Rectal smooth muscle tissue (tissue), 1 donor: ENCODE results near the gene CSHL1.

Experiments
- H3K27ac ChIP-seq: one replicate; pipeline ENCODE4 v1.7.0; 2013; ENCODE audit warnings: low read depth, low read length, inconsistent platforms
- H3K27me3 ChIP-seq: one replicate; pipeline ENCODE4 v1.7.0; 2013; ENCODE audit warnings: low read length; ENCODE audit not compliant: control insufficient read depth, insufficient read depth
- H3K36me3 ChIP-seq: one replicate; pipeline ENCODE4 v1.7.0; 2013; ENCODE audit warnings: low read length; ENCODE audit not compliant: control insufficient read depth, insufficient read depth
- H3K4me1 ChIP-seq: one replicate; pipeline ENCODE4 v1.7.0; 2013; ENCODE audit warnings: low read length; ENCODE audit not compliant: control insufficient read depth, insufficient read depth
- H3K4me3 ChIP-seq: one replicate; pipeline ENCODE4 v1.7.0; 2013; ENCODE audit warnings: low read length
- H3K9ac ChIP-seq: one replicate; pipeline ENCODE4 v1.7.0; 2013; ENCODE audit warnings: low read length

CSHL1 gene

DNA sequence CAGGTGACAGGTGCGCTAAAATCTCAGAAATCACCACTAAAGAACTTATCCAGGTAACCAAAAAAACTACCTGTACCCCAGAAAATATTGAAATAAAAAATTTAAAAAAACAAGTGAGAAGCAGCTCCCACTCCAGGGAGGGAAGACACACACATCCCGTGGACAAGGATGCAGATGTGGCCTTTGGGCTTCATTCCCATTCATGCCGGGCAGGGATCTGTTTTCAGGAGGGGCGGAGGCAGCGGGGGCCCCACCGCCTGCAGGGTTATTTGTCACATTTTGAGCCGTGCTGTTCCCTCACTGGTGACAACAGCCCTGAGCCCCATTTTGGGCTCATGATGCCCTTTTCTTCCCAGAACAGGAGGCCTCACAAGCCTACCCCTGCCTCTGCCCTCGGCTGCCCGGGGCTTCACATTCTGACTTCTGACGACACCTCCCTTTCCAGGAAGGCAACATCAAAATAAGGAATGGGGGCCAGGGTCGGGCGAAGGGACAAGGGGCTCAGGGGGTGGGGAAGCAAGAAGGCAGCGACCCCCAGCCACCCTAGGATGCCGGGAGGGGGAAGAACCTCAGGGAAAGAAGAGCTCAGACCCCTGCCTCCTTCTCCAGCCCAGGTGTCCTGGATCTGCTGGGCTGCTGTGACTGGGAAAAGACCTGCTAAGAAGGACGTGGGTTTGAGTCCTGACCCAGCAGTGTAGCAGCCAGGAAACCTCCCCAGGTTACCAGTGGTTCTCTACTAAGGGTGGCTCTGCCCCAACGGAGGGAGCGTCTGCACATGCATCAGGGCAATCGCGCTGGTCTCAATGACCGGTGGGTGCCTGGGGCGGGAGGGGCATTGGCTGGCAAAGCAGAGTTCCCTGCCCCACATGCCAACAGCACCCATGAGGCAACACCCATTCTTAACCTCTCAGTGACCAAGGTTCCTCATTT, 23.4 kb upstream of the CSHL1 start:
- Histone ChIP-seq H3K4me3 (no peak overlapping the region), H3K9ac (no peak overlapping the region), H3K4me1 (no peaks in the 10 kb centered on the region), H3K36me3 (no peaks in the 10 kb centered on the region), H3K27ac (no peak overlapping the region), H3K27me3 (no peaks in the 10 kb centered on the region)

GRCh38 chr17:63933598-63933997, 22.5 kb upstream of the CSHL1 start:
- Histone ChIP-seq H3K4me3 (no peak overlapping the region), H3K27ac (no peak overlapping the region), H3K36me3 (no peaks in the 10 kb centered on the region), H3K4me1 (no peaks in the 10 kb centered on the region), H3K27me3 (no peaks in the 10 kb centered on the region), H3K9ac (no peak overlapping the region)

DNA sequence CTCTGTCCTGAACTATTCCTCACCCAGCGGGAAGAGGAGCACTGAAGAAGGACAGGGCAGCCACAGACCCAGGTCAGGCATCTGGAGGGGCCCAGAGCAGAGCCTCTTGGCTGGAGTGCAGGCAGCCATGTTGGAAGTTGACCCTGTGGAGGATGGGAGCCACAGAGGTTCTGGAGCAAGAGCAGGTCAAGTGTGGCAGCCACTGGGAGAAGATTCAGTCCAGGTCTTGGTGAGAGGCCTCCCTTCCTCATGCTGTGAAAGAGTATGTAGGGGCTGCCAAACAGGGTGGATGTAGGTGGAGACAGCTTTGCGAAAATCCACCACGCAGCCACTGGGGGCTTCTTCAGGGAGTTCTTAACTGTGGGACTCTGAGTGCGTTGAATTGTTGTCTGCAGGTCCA, 21.7 kb upstream of the CSHL1 start:
- no peak overlapping the region for H3K27ac ChIP-seq
- H3K27me3 ChIP-seq, result no peaks in the 10 kb centered on the region
- H3K4me1 ChIP-seq, result no peaks in the 10 kb centered on the region
- H3K36me3 ChIP-seq, result no peaks in the 10 kb centered on the region
- H3K4me3 ChIP-seq, result no peak overlapping the region
- H3K9ac ChIP-seq, result no peak overlapping the region

DNA sequence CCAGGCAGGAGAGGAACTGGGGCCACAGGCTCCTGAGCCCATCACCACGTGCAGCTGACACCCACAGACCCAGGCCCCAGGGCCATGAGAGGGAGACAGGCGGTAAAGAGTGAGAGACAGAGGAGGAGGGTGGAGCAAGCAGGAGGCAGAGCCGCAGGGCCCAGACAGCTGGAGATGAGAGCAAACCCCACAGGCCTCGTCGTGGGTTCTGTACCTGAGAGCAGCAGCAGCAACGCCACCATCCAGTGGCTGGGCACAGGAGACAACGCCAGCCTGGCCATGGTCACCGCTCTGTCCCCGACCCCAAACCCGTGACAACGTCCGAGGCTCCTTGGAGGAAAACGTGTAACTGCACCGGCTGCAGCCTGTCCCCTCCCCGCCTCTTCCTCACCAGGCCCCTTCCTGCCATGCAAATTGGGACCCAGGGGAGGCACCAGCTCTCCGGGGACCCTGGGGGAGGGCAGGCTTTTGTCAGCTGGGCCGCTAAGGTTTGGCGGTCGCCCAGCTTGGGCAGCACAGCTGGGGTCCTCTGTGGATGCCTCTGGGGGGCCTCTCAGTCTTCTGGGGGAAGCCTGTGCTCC, 21.0 kb upstream of the CSHL1 start, which contains the start of gene CD79B:
TSS of gene CD79B (minus strand) at position 351 of the 581 bp plus-strand sequence. CDS start at position 281, 70 bp downstream.
- H3K4me1 ChIP-seq, result no peaks in the 10 kb centered on the region
- H3K36me3 ChIP-seq, result no peaks in the 10 kb centered on the region
- H3K27me3 ChIP-seq, result no peaks in the 10 kb centered on the region
- H3K27ac ChIP-seq, result no peak within 1 kb of the TSS
- H3K4me3 ChIP-seq, result peak within 1 kb of the TSS; percentile 57
- no peak within 1 kb of the TSS for H3K9ac ChIP-seq

DNA sequence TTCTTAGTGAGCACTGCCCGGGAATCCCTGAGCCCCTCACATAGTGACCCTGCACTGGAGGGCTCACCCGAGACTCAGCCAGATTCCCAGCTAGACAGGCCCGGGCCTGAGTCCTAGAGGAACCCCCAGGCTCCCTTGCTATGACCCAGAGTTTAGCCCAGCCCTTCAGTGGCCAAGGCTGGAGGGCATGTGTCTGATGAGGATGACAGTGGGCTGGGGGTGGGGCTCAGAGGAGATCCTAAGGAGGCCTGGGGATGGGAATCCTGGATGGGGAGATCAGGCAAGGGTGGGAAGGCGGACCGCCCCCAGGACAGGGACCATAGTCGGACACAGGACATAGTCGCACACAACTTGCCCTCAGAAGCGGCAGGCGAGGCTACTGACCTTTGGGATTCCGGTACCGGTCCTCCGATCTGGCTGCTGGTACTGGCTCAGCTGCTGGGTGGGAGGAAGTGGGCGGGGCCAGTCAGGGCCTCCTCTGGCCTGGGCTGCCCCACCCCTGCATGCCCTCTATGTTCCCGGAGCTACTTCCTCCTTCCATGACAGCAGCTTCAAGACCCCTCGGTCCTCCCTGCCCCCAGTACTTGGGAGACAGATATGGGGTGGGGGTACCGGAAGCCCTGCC, 20.0 kb upstream of the CSHL1 start:
- H3K4me3 ChIP-seq, result peak overlapping the region; percentile 48
- no peak overlapping the region for H3K9ac ChIP-seq
- no peaks in the 10 kb centered on the region for H3K36me3 ChIP-seq
- no peaks in the 10 kb centered on the region for H3K27me3 ChIP-seq
- H3K27ac ChIP-seq, result no peak overlapping the region
- H3K4me1 ChIP-seq, result no peaks in the 10 kb centered on the region

DNA sequence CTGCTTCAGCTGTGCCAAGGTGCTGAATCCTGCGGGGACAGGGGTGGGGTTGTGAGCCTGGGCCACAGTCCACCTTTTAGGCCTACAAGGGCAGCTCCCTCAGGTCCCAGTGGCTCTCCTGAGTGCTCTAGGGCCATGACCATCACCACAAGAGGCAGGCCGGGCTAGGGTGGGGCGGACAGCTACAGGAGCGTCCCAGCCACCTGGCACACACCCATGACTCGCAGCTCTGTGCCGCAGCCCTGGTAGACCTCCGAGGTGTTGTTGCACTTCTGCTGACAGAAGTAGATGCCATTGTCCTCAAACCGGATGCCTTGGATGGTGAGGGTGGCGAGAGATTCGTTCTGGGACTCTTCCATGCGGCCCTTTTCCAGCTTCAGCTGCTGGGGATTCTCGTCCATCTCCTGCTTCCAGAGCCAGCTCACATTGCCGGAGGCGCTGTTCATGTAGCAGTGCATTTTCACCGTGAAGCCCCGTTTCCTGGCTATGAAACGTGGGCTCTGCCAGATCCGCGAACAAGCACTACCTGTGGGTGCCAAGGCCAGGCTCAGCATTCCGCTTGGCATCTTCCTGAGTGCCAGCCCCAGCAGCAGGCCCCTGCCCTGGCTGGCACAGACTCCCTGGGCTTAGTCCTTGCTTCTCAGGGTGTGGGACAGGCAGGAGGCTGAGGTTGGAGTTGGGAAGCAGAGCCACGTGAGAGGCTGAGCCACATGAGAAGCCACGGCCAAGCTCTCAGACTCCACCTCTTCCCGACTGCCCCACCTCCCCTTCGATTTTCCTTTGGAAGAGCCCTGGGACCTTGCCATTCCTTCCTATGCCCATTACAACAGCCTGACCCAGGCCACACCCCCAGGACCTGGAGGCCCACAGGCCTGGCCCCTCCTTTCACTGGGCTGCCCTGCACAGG, 19.1 kb upstream of the CSHL1 start:
- no peak overlapping the region for H3K4me3 ChIP-seq
- no peak overlapping the region for H3K27ac ChIP-seq
- H3K36me3 ChIP-seq, result no peaks in the 10 kb centered on the region
- no peak overlapping the region for H3K9ac ChIP-seq
- H3K27me3 ChIP-seq, result no peaks in the 10 kb centered on the region
- H3K4me1 ChIP-seq, result no peaks in the 10 kb centered on the region

GRCh38 chr17:63928966-63929695, 18.1 kb upstream of the CSHL1 start:
- Histone ChIP-seq H3K4me1 (no peaks in the 10 kb centered on the region), H3K4me3 (no peak overlapping the region), H3K27me3 (no peaks in the 10 kb centered on the region), H3K36me3 (no peaks in the 10 kb centered on the region), H3K9ac (no peak overlapping the region), H3K27ac (no peak overlapping the region)

DNA sequence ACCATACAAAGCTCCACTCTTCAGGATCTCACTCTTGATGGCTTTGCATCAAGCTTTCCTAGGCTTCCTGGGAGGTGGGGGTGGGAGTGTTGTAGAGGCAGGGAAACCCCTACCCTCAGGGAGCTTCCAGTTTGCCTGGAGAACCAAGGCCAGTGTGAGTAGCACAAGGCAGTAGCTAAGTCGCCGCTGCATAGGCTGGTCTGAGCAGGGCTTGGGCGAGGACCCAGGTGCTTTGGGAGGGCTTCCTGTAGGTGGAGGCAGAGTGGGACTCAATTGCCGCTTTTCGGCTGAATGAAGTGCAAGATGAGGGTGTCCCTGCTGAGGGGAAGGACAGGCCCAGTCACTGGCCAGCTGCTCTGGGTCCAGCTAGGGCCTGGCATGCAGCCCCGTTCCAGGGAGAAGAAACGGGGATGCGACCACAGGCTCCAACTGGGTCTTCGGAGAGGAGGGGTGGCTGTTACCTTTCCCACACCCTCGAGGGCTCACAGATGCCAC, 17.2 kb upstream of the CSHL1 start:
- Histone ChIP-seq H3K36me3 (no peaks in the 10 kb centered on the region), H3K4me1 (no peaks in the 10 kb centered on the region), H3K9ac (no peak overlapping the region), H3K4me3 (no peak overlapping the region), H3K27me3 (no peaks in the 10 kb centered on the region), H3K27ac (no peak overlapping the region)

GRCh38 chr17:63927464-63928171, 16.6 kb upstream of the CSHL1 start:
- Histone ChIP-seq H3K27ac (no peak overlapping the region), H3K27me3 (no peaks in the 10 kb centered on the region), H3K36me3 (no peaks in the 10 kb centered on the region), H3K4me1 (no peaks in the 10 kb centered on the region), H3K4me3 (no peak overlapping the region), H3K9ac (no peak overlapping the region)

GRCh38 chr17:63926164-63926563, 15.1 kb upstream of the CSHL1 start:
- Histone ChIP-seq H3K4me3 (no peak overlapping the region), H3K36me3 (no peaks in the 10 kb centered on the region), H3K27me3 (no peaks in the 10 kb centered on the region), H3K4me1 (no peaks in the 10 kb centered on the region), H3K27ac (no peak overlapping the region), H3K9ac (no peak overlapping the region)

GRCh38 chr17:63925615-63926014, 14.6 kb upstream of the CSHL1 start:
- Histone ChIP-seq H3K36me3 (no peaks in the 10 kb centered on the region), H3K4me3 (no peak overlapping the region), H3K27ac (no peak overlapping the region), H3K27me3 (no peaks in the 10 kb centered on the region), H3K9ac (no peak overlapping the region), H3K4me1 (no peaks in the 10 kb centered on the region)
